SW 1271 (cell line): ENCODE results near the gene SUN2.
A peak's percentile ranks its signal among the peaks of the same experiment; 100 is the strongest.
"Not testable (repeated sequence)": the region's sequence is repeated elsewhere in the genome, so short reads cannot be mapped to it uniquely, and the experiment has no call there.

Experiments used
- DNase-seq, 2 experiments: peaks; one replicate each; lab custom pipeline; 2025; lab: John Stamatoyannopoulos, UW

SUN2 gene, protein sequence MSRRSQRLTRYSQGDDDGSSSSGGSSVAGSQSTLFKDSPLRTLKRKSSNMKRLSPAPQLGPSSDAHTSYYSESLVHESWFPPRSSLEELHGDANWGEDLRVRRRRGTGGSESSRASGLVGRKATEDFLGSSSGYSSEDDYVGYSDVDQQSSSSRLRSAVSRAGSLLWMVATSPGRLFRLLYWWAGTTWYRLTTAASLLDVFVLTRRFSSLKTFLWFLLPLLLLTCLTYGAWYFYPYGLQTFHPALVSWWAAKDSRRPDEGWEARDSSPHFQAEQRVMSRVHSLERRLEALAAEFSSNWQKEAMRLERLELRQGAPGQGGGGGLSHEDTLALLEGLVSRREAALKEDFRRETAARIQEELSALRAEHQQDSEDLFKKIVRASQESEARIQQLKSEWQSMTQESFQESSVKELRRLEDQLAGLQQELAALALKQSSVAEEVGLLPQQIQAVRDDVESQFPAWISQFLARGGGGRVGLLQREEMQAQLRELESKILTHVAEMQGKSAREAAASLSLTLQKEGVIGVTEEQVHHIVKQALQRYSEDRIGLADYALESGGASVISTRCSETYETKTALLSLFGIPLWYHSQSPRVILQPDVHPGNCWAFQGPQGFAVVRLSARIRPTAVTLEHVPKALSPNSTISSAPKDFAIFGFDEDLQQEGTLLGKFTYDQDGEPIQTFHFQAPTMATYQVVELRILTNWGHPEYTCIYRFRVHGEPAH

DNA sequence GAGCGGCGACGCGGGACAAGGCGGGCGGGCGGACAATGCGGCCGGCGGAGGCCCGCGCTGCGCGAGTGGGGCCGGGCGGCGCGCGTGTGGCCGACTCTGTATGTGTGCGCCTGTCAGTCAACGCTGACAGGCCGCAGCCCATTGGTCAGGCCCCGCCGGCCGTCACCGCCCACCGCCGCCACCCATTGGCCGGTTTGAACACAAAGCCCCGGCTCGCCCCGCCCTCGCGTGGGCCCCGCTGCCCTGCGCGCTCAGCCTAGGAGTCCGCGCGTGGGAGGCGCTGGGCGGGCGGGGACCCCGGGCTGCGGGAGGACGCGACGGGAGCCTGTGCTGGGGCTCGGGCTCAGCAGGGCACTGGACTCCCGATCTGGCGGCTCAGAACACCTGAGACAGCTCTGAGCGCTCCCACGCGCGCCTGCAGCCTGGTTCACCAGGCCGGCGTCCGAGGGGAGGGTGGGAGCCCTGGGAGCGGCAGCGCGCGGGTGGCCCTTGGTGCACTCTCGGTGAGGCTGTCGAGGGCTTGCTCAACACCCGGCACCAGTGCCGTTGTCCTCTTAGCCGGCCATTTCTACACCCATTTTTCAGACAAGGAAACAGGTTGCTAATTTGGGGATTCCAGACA lies at the start of gene SUN2:
TSS of gene SUN2 (minus strand) at position 88 of the 622 bp plus-strand sequence. CDS start 3,370 bp downstream, outside the sequence.
- DNase-seq: peak; percentile 31 to 70

DNA sequence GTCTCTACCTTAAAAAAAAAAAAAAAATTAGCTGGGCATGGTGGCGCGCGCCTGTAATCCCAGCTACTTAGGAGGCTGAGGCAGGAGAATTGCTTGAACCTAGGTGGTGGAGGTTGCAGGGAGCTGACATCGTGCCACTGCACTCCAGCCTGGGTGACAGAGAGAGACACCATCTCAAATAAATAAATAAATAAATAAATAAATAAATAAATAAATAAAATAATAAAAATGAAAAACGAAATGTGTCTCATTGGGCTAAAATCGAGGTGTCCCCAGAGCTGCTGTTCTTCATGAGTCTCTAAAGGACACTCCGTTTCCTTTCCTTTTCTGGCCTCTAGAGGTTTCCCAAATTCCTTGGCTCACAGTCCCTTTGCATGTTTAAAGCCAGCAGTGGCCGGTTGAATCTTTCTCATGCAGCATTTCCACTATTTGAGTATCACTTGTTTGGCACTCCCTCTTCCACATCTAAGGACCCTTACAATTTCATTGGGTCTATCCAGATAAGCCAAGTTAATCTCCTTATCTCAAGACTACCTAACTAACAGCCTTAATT lies 49.3 kb upstream of the SUN2 start:
- not testable (repeated sequence) for DNase-seq

DNA sequence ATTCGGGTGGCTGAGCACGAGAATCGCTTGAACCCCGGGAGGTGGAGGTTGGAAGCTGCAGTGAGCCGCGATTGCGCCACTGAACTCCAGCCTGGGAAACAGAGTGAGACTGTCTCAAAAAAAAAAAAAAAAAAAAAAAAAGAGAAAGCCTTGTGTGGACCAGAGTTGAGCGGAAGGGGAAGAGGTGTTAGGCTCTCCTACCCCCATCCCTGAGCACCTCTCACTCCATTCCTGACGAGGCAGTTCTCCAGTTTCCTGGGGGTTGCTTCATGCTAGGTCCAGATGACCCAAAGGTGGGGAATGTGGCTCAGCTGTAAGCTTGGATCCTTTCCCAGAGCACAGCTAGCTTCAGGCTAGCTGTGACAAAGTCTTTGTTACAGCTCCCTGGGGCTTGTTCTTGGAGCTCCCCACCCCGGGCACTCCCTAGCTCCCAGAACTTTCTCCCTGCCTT lies 46.9 kb upstream of the SUN2 start:
- DNase-seq: peak; percentile 66 to 67

DNA sequence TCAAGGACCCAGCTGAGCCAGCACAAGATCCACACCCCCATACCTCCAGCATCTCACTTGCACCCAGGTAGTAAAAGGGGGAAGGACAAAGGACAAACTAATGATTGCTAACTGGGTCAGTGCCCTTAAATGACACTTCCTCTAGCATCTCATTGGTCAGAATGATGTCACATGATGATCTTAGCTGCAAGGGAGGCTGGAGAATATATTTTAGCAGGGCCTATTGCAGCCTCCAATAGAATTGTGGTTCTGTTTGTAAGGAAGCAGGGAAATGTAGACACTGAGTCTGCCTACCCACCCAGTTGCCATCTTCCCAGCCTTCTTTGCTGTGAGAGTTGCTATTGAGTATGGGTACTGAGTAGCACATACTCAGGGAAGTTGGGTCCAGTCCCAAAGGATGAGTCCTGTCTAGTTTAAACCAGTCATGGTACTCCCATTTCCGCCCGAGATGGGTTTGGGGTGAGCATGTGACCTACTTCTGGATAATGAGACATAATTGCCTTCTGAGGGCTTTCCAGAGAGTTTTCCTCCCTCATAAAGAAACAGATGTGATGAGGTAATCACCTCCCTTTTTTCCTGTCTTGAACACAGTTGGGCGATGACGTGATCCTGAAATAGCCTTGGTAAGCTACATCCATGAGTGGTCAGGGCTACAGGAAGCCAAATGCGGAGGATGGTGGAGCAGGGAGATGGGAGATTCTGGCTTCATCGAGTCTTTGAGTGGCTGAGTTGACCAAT lies 43.6 kb upstream of the SUN2 start:
- no peak for DNase-seq

- no peak for DNase-seq
Observed at GRCh38 chr22:38798496-38798895, 42.7 kb upstream of the SUN2 start.

- no peak for DNase-seq
Observed at GRCh38 chr22:38796262-38796957, 40.6 kb upstream of the SUN2 start.

- no peak for DNase-seq
Observed at GRCh38 chr22:38795569-38795968, 39.8 kb upstream of the SUN2 start.

GRCh38 chr22:38793721-38794466 lies 38.1 kb upstream of the SUN2 start, which contains the start of gene DNAL4:
Gene DNAL4, minus strand, starts transcription at chr22:38794143. Its CDS starts 11,412 bp downstream, at chr22:38782731.
- DNase-seq: peak; percentile 87 to 95

DNA sequence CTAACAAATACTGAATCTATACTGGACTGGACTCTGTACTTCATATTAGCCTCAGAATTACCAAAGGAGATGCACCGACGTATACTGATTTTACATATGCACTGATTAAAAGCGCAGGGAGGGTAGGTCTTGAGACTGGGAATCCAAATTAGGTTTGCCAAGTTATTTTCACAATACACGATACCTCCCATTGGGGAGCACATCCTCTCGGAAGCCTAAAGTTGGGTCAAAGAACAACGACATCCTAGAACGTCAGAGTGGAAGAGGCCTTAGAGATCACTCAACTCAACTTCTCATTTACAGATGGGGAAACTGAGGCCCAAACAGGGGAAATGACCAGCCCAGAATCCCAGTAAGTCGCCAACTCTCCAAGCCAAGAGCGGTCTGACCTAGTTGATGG lies 37.5 kb upstream of the SUN2 start:
- no peak for DNase-seq

GRCh38 chr22:38792833-38793232 lies 37.0 kb upstream of the SUN2 start:
- no peak for DNase-seq

DNA sequence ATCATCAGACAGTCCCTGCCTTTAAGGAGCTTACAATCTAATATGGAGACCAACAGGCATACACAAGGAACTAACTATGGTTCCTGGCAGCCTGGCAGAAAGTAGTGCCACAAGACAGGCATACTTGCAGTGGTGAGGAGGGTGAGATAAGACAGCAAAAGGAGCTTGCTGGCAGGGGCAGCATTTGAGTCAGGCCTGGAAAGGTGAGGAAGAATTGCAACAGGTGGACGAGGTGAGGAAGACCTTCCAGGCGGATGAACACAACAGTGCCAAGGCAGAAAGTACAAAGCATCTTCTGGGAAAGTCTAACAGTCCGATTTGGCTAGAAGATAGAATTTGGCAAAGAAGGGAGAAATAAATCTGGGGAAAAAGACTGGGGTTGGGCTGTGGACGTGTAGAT lies 33.8 kb upstream of the SUN2 start:
- DNase-seq: no peak

- no peak for DNase-seq
Observed at GRCh38 chr22:38788846-38789245, 33.0 kb upstream of the SUN2 start.

DNA sequence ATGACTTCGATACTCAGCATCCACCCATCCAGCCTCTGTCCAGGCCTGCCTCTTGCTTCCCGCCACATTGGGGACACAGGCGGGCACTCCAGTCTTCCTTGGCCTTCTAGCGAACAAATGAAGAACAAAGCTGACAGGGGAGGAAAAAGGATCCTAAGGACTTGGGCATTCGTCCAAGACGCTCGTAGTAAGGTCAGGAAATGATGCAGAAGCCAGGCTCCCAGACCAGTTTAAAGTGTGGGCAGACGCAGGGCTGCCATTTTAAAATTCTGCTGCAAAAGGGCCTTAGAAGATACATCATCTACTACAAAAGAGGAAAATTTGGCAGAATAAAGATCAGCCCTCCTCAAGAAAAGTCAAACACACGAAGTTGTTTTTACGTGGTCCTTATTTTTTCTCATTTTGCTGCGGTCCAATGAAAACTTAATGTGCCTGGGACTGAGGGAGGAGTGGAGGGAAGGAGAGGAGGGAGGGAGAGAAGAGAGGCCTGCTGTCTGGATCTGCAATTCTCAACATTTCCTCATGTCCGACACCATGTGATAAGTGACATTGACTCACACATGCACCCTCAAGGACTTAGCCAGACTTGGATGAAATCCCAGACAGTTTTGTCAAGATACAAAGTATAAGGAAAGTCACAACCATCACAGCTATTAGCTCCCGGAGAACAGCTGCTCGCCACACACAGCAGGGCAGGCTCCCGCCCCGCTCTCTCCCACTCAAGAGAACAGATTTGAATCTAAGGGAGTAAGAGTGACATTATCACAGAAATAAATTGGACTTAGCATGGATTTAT lies 32.4 kb upstream of the SUN2 start:
- no peak for DNase-seq

- DNase-seq: no peak
Observed at GRCh38 chr22:38786631-38787030, 30.8 kb upstream of the SUN2 start.

GRCh38 chr22:38784856-38785255 lies 29.1 kb upstream of the SUN2 start:
- no peak for DNase-seq

DNA sequence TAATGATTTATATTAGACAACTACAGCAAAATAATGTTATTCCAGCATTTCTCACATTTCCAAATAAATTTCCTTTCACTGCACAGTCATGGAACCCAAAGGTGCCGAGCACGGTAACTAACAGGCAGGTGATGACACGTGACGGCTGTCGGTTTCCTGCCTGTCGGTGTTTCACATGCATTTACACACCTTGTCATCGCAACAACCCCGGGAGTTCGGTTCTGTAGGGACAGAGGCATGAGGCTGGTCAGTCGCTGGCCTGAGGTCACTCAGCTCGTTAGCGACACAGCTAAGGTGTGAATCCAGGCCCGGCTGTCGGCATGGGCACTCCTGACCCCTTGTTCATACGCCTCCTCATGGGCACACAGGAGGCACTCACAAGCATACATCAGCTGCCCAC lies 28.2 kb upstream of the SUN2 start:
- DNase-seq: no peak

DNA sequence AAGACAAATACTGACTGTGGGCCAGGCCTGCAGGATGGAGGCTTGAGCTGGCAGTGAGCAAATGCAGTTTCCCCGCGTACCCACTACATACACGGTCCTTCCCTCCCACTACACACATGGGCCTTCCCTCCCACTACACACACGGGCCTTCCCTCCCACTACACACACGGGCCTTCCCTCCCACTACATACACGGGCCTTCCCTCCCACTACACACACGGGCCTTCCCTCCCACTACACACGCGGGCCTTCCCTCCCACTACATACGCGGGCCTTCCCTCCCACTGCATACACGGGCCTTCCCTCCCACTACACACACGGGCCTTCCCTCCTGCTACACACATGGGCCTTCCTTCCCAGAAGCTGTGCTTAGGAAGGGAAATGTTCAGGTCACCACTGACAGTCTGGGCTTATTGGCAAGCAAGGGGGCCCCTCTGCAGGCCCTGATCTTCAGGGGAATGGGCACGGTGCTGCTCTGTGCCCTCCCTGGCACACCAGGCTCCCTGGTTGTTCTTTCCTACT lies 27.4 kb upstream of the SUN2 start:
- no peak for DNase-seq

- no peak for DNase-seq
Observed at GRCh38 chr22:38782402-38783094, 26.8 kb upstream of the SUN2 start.

- no peak for DNase-seq
Observed at GRCh38 chr22:38781033-38781432, 25.2 kb upstream of the SUN2 start.
